Thyroid gland (tissue), 4 donors: Measurements from ENCODE around the gene FRMD4B.
"Not testable (repeated sequence)": the region's sequence is repeated elsewhere in the genome, so short reads cannot be mapped to it uniquely, and the experiment has no call there.

Experiments
- CTCF ChIP-seq, 6 experiments: fragments of 200-600 bp in 3 of 6; fragments of 450-650 bp in 3 of 6; sonication (generic) in 3 of 6; IDR thresholded peaks; one replicate each; pipeline ENCODE4 v1.5.1; 2016 to 2019; ENCODE audit warnings: antibody characterized with exemption in 6 of 6, mild to moderate bottlenecking in 2 of 6, inconsistent platforms in 1 of 6, moderate library complexity in 1 of 6
- POLR2A ChIP-seq, 2 donors: fragments of 450-650 bp; IDR thresholded peaks; one replicate each; pipeline ENCODE4 v1.6.1; 2017; ENCODE audit warnings: antibody characterized with exemption in 2 of 2, mild to moderate bottlenecking in 2 of 2, moderate library complexity in 1 of 2

GRCh38 chr3:69266071-69266470 is 119.8 kb downstream of the FRMD4B start:
- not testable (repeated sequence) for TF ChIP-seq CTCF, POLR2A (IDR thresholded peaks at IDR 0.05)
